ENCODE results near the gene KRT77.

GRCh38 chr12:52676163-52676562, 27.2 kb downstream of the KRT77 start:
- TF ChIP-seq CTCF (conservative IDR thresholded peaks at IDR 0.05 in 1 of 2, IDR thresholded peaks at IDR 0.05 in 1 of 2; ENCODE audit: low read depth in 1 of 2, low read length in 2 of 2): no peak
- no peak for TF ChIP-seq EZH2 (IDR thresholded peaks at IDR 0.05; ENCODE audit: low read length, missing control alignments)
